Measurements from ENCODE around the gene SLC25A34.

SLC25A34 gene

DNA sequence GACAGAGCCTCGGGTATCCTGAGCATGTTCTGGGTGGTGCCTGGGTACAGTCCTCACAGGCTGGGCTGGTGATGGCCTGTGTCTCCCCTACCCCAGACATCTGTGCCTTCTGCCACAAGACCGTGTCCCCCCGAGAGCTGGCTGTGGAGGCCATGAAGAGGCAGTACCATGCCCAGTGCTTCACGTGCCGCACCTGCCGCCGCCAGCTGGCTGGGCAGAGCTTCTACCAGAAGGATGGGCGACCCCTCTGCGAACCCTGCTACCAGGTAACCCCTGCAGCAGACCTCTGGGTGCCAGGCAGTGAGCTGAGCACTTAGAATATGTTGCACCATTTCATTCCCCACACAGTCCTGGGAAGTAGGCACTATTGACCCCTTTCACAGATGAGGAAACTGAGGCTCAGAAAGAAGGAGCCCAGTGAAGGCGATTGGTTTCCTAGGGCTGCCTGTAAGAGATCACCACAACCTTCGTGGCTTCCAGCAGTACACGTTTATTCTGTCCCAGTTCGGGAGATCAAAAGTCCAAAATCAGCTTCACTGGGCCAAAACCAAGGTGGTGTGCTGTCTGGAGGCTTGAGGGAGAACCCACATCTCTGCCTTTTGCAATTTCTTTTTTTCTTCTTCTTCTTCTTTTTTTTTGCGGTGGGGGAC, 34.4 kb downstream of the SLC25A34 start:
- DNase-seq, result no peak

DNA sequence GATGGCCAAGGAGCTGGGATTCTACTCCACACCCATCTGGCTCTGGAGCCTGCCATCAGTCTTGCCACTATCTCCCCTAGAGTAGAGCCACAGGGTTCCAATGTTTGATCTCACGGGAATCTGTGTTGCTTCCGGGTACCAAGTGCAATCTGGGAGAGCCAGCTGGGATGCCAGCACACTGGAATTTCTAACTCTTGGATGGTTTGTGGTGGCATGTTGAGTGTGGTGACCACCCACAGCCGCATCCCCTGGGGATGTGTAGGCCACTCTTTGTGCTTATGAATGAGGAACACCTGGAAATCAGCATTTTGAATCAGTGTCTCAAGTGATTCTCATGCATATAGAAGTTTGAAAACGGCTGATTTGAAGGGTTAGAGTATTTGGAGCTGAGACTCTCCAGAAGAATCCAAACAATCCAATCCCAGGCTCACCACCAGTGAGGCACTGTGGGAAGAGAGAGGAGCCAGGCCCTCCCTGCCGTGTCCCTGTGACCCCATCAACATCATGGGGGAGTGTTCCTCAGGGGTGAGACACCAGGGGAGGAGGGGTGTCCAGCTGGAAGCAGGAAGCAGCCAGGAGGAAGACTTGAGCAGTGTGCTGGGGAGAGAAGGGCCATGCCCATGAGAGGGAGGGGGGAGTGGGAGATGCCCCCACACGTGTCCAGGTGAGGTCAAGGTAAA, 35.9 kb downstream of the SLC25A34 start:
- DNase-seq, result no peak

GRCh38 chr1:15775706-15776105, 39.6 kb downstream of the SLC25A34 start:
- DNase-seq, result no peak

DNA sequence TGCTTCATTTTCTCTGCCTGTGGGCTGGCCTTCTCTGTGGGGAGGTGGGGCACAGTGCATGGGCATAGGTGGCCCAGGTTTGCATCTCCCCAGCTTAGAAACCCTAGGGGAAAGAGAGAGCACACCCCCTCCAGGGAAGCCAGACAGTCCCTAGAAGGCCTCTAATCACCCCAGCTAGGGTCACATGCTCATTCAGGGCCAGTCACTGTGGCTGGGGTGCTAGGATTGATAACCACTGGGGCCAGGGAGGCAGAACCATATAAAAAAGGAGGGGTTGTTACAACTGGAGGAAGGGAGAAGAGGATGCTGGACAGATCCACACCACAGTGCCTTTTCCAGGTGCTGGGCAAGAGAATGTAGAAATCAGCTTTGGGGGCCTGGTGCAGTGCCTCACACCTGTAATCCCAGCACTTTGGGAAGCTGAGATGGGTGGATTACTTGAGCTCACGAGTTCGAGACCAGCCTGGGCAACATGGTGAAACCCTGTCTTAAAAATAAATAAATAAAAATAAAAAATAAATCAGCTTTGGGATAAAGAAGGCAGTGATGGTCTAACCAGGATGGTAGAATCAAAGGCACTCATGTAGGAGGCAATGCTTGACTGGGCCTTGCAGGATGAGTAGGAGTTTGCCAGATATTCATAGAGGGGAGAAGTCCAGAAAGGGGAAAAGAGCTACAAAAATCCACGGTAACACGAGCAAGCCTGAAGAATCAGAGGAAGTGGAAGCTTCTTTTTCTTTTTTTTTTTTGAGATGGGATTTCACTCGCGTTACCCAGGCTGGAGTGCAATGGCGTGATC, 42.0 kb downstream of the SLC25A34 start:
- DNase-seq, result no peak

- no peak for DNase-seq
Measured at GRCh38 chr1:15785683-15786082, 49.6 kb downstream of the SLC25A34 start.

DNA sequence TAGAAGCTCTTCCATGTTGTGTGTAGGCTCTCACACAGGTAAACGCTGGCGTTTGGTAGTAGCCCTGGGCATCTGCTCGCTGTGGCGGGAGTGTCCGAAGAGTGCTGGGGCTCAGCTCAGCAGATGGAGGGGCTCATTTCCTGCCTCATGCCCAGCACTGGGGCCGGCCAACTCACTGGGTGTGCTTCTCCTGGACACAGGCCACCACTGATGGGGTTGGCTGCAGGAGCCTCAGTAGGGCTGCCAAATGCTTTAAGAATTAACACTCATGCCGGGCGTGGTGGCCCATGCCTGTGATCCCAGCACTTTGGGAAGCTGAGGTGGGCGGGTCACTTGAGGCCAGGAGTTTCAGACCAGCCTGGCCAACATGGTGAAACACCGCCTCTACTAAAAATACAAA, 50.5 kb downstream of the SLC25A34 start:
- peak in 6 of 56 donors; percentile 6 to 29 (median 11) for DNase-seq

DNA sequence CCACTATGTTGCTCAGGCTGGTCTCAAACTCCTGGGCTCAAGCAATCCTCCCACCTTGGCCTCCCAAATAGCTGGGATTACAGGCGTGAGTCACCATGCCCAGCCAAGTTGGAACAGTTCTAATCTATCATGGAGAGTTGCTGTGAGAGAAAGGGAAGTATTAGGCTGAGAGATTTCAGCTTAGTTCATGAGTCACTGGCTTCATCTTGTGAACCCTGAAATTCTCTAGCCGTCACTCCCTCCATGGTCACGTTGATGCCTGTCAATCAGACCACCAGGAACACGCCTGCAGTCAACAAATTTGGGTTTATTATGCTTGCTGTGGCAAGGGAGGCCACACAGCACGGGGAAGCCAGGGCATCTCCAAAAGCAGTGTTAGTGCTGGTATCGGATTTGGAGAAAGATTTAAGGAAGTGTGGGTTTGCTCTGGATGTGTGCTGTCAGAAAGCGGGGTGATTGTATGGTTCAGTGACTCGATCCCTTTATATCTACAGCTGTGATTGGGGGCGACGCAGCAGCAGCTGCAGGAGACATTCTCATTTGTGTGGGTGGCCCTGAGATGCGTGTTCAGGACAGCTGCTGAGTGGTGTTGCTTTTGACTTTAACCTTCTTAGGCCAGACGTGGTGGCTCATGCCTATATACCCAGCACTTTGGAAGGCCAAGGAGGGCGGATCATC, 52.7 kb downstream of the SLC25A34 start:
- no peak for DNase-seq

All from amygdala (tissue), 56 donors.